ENCODE results near the gene SPOCK2.

DNA sequence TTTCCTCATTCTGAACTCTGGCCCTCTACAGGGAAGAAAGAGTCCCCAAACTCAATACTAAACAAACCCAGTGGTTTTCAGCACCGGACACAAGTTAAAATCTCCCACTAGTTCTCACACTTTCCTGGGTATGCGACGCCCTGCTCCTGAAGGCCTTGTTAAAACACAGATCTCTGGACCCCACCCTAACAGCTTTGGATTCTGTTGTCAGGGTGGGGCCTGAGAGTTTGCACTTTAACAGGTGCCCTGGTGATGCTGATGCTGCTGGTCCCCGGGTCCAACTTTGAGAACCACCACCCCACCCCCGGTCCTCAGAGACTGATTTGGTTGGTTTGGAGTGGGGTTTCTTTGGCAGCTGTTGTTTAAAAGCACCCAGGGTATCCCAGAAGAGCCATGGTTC is 62.5 kb downstream of the SPOCK2 start:
- TF ChIP-seq, protein P1, sequence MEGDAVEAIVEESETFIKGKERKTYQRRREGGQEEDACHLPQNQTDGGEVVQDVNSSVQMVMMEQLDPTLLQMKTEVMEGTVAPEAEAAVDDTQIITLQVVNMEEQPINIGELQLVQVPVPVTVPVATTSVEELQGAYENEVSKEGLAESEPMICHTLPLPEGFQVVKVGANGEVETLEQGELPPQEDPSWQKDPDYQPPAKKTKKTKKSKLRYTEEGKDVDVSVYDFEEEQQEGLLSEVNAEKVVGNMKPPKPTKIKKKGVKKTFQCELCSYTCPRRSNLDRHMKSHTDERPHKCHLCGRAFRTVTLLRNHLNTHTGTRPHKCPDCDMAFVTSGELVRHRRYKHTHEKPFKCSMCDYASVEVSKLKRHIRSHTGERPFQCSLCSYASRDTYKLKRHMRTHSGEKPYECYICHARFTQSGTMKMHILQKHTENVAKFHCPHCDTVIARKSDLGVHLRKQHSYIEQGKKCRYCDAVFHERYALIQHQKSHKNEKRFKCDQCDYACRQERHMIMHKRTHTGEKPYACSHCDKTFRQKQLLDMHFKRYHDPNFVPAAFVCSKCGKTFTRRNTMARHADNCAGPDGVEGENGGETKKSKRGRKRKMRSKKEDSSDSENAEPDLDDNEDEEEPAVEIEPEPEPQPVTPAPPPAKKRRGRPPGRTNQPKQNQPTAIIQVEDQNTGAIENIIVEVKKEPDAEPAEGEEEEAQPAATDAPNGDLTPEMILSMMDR (IDR thresholded peaks at IDR 0.05 in 4 of 5, conservative IDR thresholded peaks at IDR 0.05 in 1 of 5) = no peak
- TF ChIP-seq POLR2A (IDR thresholded peaks at IDR 0.05) = no peak

Measured in gastrocnemius medialis (tissue), 4 donors.